HEK293T (cell line): ENCODE data around the gene TLNRD1.

ENCODE experiments used
- CTCF ChIA-PET: fragments of 350-600 bp; formaldehyde crosslinking; extraction: SDS; loops from one replicate; lab custom pipeline; 2021; ENCODE audit warnings: antibody characterized with exemption, inconsistent platforms; lab: Yijun Ruan, JAX
- POLR2A ChIA-PET: fragments of 350-600 bp; formaldehyde crosslinking; extraction: SDS; loops from one replicate; lab custom pipeline; 2020; ENCODE audit warnings: antibody characterized with exemption, inconsistent platforms; lab: Yijun Ruan, JAX
- DNase-seq: peaks from one replicate; pipeline ENCODE4 v3.0.0; 2012; ENCODE audit warnings: mixed read lengths; ENCODE audit errors: extremely low spot score
- ARNT ChIP-seq: fragments of 450-650 bp; IDR thresholded peaks from 2 replicates; pipeline ENCODE4 v1.6.1; 2017; ENCODE audit warnings: mild to moderate bottlenecking
- BHLHE40 ChIP-seq: fragments of 450-650 bp; IDR thresholded peaks from 2 replicates; pipeline ENCODE4 v1.6.1; 2016; ENCODE audit warnings: mild to moderate bottlenecking, moderate library complexity, borderline replicate concordance
- CTBP1 ChIP-seq: fragments of 450-650 bp; IDR thresholded peaks from 2 replicates; pipeline ENCODE4 v1.6.1; 2016; ENCODE audit warnings: borderline replicate concordance
- ELF4 ChIP-seq: fragments of 450-650 bp; IDR thresholded peaks from 2 replicates; pipeline ENCODE4 v1.6.1; 2017; ENCODE audit warnings: antibody characterized with exemption
- FOXA1 ChIP-seq: fragments of 450-650 bp; IDR thresholded peaks from 2 replicates; pipeline ENCODE4 v1.6.1; 2016; ENCODE audit warnings: mild to moderate bottlenecking
- FOXK2 ChIP-seq: fragments of 450-650 bp; IDR thresholded peaks from 2 replicates; pipeline ENCODE4 v1.6.1; 2016; ENCODE audit warnings: mild to moderate bottlenecking
- FOXM1 ChIP-seq: fragments of 450-650 bp; IDR thresholded peaks from 2 replicates; pipeline ENCODE4 v1.6.1; 2017; ENCODE audit warnings: mild to moderate bottlenecking, borderline replicate concordance
- HDGF ChIP-seq: fragments of 450-650 bp; IDR thresholded peaks from 2 replicates; pipeline ENCODE4 v1.6.1; 2017; ENCODE audit warnings: antibody characterized with exemption, borderline replicate concordance
- L3MBTL2 ChIP-seq: fragments of 450-650 bp; conservative IDR thresholded peaks from 2 replicates; pipeline ENCODE4 v1.6.1; 2016; ENCODE audit warnings: mild to moderate bottlenecking
- LEF1 ChIP-seq: fragments of 450-650 bp; IDR thresholded peaks from 2 replicates; pipeline ENCODE4 v1.6.1; 2017; ENCODE audit warnings: mild to moderate bottlenecking, borderline replicate concordance
- NFRKB ChIP-seq: fragments of 450-650 bp; IDR thresholded peaks from 2 replicates; pipeline ENCODE4 v1.6.1; 2016; ENCODE audit warnings: mild to moderate bottlenecking, moderate library complexity
- PKNOX1 ChIP-seq: fragments of 450-650 bp; IDR thresholded peaks from 2 replicates; pipeline ENCODE4 v1.6.1; 2016
- SP1 ChIP-seq: fragments of 450-650 bp; IDR thresholded peaks from 2 replicates; pipeline ENCODE4 v1.6.1; 2017
- SUZ12 ChIP-seq: fragments of 450-650 bp; IDR thresholded peaks from 2 replicates; pipeline ENCODE4 v1.6.1; 2016; ENCODE audit warnings: mild to moderate bottlenecking
- TARDBP ChIP-seq: fragments of 450-650 bp; IDR thresholded peaks from 2 replicates; pipeline ENCODE4 v1.6.1; 2016
- ZNF384 ChIP-seq: fragments of 450-650 bp; IDR thresholded peaks from 2 replicates; pipeline ENCODE4 v1.6.1; 2016

Gene TLNRD1

GRCh38 chr15:81025721-81026370 is 25.1 kb downstream of the TLNRD1 start:
- TF ChIP-seq FOXM1 (no peak), BHLHE40 (no peak), L3MBTL2 (no peak), TARDBP (no peak), SP1 (no peak), CTBP1 (no peak), ZNF384 (no peak), ARNT (no peak), FOXA1 (no peak), HDGF (no peak), PKNOX1 (no peak), LEF1 (no peak), NFRKB (no peak), ELF4 (no peak), SUZ12 (no peak), FOXK2 (no peak)
- DNase-seq, result no peak
- POLR2A ChIA-PET, result interaction anchor here (1.0 kb wide), 1 partner anchor 23 kb away, joined by 3 read pairs; no protein-coding TSS in a partner anchor
- CTCF ChIA-PET, result interaction anchor here (1.9 kb wide), 1 partner anchor 241 kb away, joined by 6 read pairs; no protein-coding TSS in a partner anchor

- DNase-seq, result no peak
- CTCF ChIA-PET, result interaction anchor here (1.9 kb wide), 1 partner anchor 239 kb away, joined by 6 read pairs; no protein-coding TSS in a partner anchor
- TF ChIP-seq FOXM1 (no peak), ARNT (no peak), BHLHE40 (no peak), HDGF (no peak), NFRKB (no peak), TARDBP (no peak), ELF4 (no peak), ZNF384 (no peak), L3MBTL2 (no peak), PKNOX1 (no peak), SP1 (no peak), FOXA1 (no peak), CTBP1 (no peak), LEF1 (no peak), FOXK2 (no peak), SUZ12 (no peak)
- POLR2A ChIA-PET, result interaction anchor here (1.0 kb wide), 1 partner anchor 22 kb away, joined by 3 read pairs; no protein-coding TSS in a partner anchor
Measured at GRCh38 chr15:81026836-81027599, 26.3 kb downstream of the TLNRD1 start.

- no peak for DNase-seq
- POLR2A ChIA-PET, result interaction anchor here (1.0 kb wide), 1 partner anchor 28 kb away, joined by 3 read pairs; no protein-coding TSS in a partner anchor
Measured at GRCh38 chr15:81029414-81030300, 28.9 kb downstream of the TLNRD1 start.

GRCh38 chr15:81030301-81030750 is 29.6 kb downstream of the TLNRD1 start:
- ChIA-PET CTCF (no interaction called here), POLR2A (interaction anchor here (1.0 kb wide), 1 partner anchor 29 kb away, joined by 3 read pairs; no protein-coding TSS in a partner anchor)
- no peak for DNase-seq
- no peak for TF ChIP-seq CTBP1
- no peak for TF ChIP-seq TARDBP
- no peak for TF ChIP-seq FOXA1

More at GRCh38 chr15:81029414-81030300, 28.9 kb downstream of the TLNRD1 start:
- CTCF ChIA-PET, result no interaction called here
- TF ChIP-seq TARDBP (no peak), NFRKB (no peak), ARNT (no peak), BHLHE40 (no peak), PKNOX1 (no peak), L3MBTL2 (no peak), FOXK2 (no peak), ZNF384 (no peak), LEF1 (no peak), CTBP1 (no peak), SUZ12 (no peak), FOXM1 (no peak), HDGF (no peak), FOXA1 (no peak)

- no peak for TF ChIP-seq FOXM1
- TF ChIP-seq PKNOX1, result no peak
- no peak for TF ChIP-seq TARDBP
- TF ChIP-seq LEF1, result no peak
- TF ChIP-seq BHLHE40, result no peak
- DNase-seq, result no peak
- ChIA-PET POLR2A (no interaction called here), CTCF (no interaction called here)
Measured at GRCh38 chr15:81031203-81031602, 30.5 kb downstream of the TLNRD1 start.
